Stimulated activated CD8-positive, alpha-beta memory T cell treated with anti-CD3 and anti-CD28 coated beads, Interleukin-15, amount 100 ng/mL, for 48 hours (primary cell): Measurements from ENCODE around the gene DCTPP1.
"Not testable (repeated sequence)": the region's sequence is repeated elsewhere in the genome, so short reads cannot be mapped to it uniquely, and the experiment has no call there.

ENCODE experiments used
- DNase-seq, 2 donors: peaks; one replicate each; pipeline ENCODE4 v3.0.0-alpha.2; 2020; ENCODE audit warnings: low read depth in 2 of 2

DCTPP1 gene

DNA sequence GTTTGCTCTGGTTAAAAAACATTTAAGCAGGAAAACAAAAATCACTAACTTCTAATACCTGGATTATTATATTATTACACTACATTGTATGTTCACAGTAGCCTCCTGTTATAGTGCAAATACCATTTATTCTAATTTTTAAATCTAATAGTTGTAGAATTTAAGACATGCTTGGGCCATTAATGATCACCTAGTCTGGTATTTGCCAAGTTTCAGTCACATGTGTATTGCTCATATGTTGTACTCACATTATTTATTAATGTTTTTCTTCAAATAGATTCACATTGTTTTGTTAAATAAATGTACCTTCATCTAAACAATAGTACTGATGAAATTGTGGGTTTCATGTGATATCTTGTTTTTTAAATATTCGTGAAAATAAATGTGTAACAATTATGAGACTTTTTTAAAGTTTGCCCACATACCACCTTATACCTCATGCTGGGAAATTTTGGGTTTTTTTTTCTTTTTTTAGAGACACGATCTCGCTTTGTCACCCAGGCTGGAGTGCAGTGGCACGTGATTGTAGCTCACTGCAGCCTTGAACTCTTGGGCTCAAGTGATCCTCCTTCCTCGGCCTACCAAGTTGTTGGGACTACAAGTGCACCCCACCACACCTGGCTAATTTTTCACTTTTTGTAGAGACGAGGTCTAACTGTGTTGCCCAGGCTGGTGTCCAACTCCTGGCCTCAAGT lies 16.6 kb downstream of the DCTPP1 start:
- DNase-seq, result no peak

DNA sequence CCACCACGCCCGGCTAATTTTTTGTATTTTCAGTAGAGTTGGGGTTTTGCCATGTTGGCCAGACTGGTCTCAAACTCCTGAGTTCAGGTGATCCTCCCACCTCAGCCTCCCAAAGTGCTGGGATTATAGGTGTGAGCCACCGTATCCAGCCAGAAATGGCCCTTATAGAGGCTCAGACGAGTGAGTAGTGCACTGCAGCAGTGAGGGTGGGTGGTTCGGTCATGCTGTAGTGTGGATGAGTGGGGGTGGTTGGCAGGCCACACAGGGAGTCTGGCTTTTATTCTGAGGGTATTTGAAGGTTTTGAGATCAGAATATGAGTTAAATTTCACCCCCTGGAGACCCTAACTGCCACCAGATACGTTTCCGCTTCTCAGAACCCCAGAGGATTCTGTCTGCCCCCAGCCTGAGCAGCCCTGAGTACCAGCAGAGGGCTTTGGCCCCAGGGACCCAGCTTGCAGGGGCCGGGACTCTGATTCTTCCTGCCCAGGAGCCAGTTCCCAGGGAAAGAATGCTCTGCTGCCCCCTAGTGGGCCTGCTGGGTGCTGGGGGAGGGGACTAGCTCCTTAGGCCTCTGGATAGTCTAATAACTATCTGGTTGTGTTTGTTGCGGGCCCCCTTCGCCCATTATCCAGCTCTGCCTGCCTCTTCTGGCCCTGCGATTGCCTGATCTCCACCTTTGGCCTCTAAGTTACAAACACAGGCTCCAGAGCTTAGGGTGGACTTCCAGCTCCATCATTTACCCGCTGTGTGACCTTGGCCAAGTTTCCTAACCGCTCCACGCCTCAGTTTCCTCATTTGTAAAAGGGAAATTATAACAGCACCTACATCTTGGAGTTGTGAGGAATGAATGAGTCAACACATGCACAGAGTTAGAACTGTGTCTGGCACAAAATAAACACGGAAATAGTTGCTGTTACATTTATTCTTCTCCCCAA lies 20.4 kb downstream of the DCTPP1 start:
- DNase-seq, result peak; percentile 79 to 84

DNA sequence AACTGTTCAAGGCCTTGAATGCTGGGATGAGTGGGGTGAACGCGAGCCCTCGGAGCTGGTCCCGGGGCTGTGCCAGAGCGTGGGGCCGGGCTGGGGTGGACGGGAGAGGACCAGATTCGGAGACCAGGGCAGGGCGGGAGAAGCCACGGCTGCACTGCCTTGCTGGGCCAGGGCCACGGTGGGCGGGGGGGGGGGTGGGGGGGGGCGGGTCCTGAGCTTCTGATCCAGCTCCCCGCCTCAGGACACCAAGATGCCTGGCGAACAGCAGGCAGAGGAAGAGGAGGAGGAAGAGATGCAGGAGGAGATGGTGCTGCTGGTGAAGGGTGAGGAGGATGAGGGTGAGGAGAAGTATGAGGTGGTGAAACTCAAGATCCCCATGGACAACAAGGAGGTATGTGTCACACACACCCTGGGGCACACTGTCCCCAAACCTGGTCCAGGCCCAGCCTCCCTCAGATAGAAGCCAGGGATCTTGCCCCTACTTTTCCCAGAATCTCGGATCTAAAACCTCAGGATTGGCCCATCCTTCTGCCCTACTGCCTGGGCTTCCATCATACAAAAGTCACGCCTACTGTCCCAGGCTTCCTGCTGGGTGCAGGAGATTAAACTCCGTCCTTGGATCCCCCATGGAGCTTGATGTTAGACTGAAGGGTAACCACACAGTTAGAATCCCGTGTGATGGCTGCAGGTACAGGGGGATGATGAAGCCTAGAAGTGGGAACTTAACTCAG lies 21.9 kb downstream of the DCTPP1 start:
- no peak for DNase-seq

- DNase-seq, result peak; percentile 91
Observed at GRCh38 chr16:30407102-30407803, 22.6 kb downstream of the DCTPP1 start, which contains the start of gene ZNF771. TSS of gene ZNF771 (plus strand) at chr16:30407606. CDS start at chr16:30408054, 448 bp downstream.

DNA sequence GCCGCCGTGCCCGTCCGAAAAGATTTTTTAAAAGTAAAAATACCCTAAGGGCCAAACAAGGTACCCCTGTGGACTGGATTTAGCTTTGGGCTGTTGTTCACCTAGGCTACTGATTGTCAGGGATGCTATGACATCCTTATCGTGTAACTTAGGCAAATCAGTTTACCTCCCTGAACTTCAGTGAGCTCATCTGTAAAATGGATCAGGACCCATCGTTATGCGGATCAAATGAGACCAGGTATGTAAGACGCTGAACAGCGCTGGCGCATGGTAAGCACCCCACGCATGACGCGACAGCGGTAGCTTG lies 23.1 kb downstream of the DCTPP1 start:
- no peak for DNase-seq

DNA sequence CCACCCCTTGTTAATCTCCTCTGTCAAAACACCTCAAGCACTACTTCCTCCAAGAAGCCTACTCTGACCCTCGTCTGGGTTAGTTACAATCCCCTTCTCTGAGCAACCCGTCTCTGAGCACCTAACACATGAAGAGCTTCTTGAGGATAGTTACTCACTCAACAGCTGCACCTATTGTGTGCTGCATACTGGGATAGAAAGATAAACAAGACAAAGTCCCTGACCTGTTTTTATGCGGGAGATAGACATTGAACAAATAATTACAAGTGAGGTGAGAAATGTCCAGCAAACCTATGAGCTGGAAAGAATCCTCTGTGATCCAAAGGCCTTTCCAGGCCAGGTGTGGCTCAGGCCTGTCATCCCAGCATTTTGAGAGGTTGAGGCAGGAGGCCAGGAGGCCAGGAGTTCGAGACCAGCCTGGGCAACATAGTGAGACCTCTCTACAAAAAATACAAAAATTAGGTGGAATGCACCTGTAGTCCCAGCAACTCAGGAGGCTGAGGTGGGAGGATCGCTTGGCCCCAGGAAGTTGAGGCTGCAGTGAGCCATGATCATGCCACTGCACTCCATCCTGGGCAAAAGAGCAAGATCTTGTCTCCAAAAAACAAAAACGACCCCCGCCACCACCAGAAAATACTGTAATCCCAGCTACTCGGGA lies 27.9 kb downstream of the DCTPP1 start:
- DNase-seq, result no peak

- DNase-seq, result no peak
Observed at GRCh38 chr16:30399435-30400186, 30.2 kb downstream of the DCTPP1 start.

DNA sequence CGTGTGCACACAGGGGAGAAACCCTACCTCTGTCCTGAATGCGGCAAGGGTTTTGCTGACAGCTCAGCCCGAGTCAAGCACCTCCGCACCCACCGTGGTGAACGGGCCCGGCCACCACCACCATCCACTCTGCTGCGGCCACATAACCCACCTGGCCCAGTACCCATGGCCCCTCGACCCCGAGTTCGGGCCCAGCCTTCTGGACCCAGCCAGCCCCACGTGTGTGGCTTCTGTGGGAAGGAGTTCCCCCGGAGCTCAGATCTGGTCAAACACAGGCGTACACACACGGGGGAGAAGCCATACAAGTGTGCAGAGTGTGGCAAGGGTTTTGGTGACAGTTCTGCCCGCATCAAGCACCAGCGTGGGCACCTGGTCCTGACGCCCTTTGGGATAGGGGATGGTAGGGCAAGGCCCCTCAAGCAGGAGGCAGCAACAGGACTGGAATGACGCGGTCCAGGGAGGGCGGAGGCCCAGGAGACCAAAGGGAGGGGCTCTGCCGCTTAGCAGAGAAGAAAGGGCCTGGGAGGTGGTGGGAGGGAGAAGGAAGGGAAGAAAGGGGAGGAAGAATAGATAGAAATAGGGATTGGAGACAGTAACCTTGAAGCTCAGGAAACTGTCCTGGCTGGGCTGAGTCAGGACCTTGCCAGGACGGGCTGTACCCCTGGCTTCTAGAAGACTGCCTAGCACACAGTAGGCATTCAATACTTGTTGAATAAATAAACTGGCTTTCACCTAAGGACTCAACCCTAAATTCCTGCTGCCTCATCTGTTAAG lies 31.0 kb downstream of the DCTPP1 start:
- no peak for DNase-seq

DNA sequence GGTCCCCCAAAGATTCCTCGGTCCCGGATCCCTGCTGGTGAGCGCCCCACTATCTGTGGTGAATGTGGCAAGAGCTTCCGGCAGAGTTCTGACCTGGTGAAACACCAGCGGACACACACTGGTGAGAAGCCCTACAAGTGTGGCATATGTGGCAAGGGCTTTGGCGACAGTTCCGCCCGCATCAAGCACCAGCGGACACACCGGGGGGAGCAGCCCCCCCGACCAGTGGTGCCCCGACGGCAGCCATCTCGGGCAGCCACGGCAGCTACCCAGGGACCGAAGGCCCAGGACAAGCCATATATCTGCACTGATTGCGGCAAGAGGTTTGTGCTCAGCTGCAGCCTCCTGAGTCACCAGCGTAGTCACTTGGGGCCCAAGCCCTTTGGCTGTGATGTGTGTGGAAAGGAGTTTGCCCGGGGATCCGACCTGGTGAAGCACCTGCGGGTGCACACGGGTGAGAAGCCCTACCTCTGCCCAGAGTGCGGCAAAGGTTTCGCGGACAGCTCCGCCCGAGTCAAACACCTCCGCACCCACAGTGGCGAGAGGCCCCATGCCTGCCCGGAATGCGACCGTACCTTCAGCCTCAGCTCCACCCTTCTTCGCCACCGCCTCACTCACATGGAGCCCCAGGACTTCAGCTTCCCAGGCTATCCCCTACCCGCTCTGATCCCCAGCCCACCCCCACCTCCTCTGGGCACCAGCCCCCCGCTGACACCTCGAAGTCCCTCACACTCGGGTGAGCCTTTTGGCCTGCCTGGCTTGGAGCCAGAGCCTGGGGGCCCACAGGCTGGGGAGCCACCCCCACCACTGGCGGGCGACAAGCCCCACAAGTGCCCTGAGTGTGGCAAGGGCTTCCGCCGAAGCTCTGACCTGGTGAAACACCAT lies 31.8 kb downstream of the DCTPP1 start:
- no peak for DNase-seq

GRCh38 chr16:30397056-30397455 lies 32.8 kb downstream of the DCTPP1 start:
- DNase-seq, result no peak

DNA sequence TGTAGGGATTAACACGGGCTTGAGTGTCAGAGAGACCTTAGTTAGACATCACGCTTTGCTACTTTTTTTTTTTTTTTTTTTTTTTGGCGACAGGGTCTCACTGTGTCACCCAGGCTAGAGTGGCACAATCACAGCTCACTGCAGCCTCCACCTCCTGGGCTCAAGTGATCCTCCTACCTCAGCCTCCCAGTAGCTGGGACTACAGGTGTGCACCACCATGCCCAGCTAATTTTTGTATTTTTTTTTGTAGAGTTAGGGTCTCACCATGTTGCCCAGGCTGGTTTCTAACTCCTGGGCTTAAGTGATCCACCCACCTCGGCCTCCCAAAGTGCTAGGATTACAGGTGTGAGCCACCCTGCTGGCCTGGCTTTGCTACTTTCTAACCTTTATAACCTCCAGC lies 33.2 kb downstream of the DCTPP1 start:
- not testable (repeated sequence) for DNase-seq

DNA sequence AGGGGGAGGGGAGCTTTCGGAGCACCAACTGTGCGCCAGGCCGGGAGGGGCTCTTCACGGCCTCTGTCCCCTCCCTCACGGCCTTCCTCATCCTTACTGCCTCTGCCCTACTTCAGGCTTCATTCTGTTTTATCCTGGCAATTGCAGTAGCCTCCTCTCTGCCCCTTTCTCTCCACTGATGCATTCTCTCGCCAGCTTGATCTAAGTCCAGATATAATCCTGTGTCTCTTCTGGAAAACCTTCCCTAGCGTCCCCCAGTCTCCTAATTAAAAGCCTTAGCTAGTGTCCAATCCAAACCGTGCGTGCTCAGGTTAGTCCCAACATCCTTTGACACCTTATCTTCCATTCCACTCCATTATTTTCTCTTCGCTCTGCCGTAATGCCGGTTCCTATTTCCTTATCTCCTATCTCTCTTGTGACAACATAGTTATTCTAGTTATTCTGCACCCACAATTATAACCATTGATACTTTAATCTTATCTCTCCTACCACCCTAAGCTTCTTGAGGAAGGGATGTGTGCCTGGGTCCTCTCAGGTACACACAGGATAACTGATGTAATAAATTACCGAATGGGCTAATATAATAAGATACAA lies 33.7 kb downstream of the DCTPP1 start:
- no peak for DNase-seq

DNA sequence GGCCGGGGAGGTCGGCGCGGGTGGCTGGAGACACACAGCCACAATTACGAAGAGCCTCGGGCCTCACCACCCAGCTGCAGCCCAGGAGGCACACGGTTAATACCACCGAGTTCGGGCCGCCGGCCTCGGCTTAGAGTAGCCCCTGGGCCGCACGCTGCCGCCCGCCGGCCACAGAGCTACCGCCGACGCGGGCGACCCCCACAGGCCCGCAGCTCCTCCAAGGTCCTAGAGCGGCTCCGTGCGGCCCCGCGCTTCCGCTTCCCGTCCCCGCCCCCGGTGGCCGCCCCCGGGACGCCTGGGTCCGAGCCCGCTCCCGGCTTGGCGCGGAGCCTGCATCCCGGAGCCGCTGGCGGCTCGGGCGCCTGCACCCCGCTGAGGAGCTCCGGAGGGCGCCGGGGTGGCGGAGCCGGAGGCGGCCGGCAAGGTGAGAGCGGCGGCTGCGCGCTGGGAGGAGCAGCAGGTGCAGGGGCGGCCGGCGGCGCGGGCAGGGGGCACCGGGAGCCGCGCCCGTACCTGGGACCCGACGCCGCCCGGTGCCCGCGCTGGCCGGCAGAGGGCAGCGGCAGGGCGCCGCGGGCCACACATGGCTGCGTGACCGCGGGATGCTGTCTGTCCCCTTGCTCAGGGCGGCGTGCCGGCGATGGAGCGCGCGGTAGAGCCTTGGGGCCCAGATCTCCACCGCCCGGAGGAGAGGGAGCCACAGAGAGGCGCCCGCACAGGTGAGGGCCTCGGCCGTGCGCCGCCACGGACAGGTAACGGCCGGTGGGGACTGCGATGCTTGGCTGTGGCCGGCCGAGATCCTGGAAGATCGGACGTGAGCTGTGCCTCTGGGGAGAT lies 34.5 kb downstream of the DCTPP1 start, which contains the start of gene ZNF48:
TSS of gene ZNF48 (plus strand) at position 266 of the 837 bp plus-strand sequence. CDS start at position 641, 375 bp downstream.
- peak in 1 of 2 donors; percentile 51 for DNase-seq

DNA sequence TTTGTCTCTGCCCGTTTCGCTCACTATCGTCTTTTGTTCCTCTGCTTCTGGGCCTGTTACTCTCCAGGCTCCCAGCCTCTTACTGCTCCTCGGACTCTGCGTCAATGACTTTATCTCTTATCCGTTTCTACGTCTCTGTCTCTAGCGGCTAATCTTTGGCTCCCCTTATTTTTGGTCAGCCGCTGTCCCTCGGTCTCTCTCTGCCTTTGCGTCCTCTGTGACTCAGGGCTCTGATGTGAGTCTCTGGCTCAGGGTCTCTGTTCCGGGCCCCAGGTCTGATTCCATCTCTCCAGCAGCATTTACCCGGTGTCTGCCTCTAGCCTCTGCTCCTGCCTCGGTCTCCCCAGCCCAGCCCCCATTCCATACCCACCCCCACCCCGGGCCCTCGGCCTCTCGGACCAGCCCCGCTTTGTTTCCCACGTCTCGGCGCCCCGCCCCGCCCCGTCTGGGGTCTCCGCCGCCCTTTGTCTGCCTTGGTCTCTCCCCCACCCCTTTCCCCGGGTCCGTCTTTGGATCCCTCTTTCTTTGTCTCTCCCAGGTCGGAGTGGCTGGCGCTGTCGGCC lies 35.2 kb downstream of the DCTPP1 start:
- DNase-seq, result no peak

DNA sequence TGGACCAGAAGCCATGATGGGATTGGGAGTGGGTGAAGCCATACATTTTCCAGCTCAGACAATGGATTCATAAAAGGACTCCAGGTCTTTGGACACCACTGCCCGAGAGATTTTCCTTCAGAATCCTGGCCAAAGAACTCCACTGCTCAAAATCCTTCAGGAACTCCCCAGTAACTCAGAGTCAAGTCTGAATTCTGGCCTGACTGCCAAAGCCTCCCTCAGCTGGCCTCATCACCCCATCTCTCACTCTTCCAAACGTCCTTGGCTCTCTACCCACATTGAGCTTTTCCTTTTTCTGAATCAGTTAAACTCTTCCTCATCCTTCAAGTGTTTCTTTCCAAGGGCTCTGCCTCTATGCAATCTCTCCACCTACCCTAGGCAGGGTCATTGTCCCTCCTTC lies 46.3 kb downstream of the DCTPP1 start:
- no peak for DNase-seq

- DNase-seq, result peak; percentile 65 to 73
Observed at GRCh38 chr16:30382111-30382881, 47.5 kb downstream of the DCTPP1 start, which contains the start of gene SEPTIN1. TSS of gene SEPTIN1 (minus strand) at chr16:30382561. CDS start at chr16:30382542, 19 bp downstream.
